ENCODE data around the gene ADAMTS17.

DNA sequence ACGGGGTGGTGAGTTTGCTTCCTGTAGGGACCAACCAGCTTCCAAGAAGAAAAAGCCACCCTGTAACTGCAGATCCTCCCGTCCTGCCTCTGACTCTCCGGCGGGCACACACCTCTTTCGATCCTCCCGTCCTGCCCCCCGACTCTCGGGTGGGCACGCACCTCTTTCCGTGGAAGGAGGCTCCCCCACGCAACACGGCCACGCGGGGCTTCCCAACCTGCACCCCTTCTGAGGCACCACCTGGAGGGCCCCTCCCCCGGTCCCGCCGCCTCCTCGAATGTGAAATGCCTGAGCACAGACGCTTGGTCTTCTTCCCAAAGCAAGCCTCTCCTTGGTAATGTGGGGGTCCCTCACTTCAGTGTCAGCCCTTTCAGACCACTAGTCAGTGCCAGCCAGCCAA is 7.3 kb downstream of the ADAMTS17 start:
- TF ChIP-seq BHLHE40 (IDR thresholded peaks at IDR 0.05; ENCODE audit: low read depth, low read length) (no peak), POLR2A (IDR thresholded peaks at IDR 0.05; ENCODE audit: low read length) (no peak), EP300 (IDR thresholded peaks at IDR 0.05) (no peak), REST (IDR thresholded peaks at IDR 0.05) (no peak), RCOR1 (IDR thresholded peaks at IDR 0.05; ENCODE audit: low read depth, low read length) (no peak), ESRRA (IDR thresholded peaks at IDR 0.05; ENCODE audit: borderline replicate concordance, low read length) (no peak), RAD21 (conservative IDR thresholded peaks at IDR 0.05 in 1 of 2, IDR thresholded peaks at IDR 0.05 in 1 of 2) (no peak), SMC3 (IDR thresholded peaks at IDR 0.05) (no peak), KDM1A (IDR thresholded peaks at IDR 0.05; ENCODE audit: low read depth) (no peak)
- TF ChIP-seq, protein P1, sequence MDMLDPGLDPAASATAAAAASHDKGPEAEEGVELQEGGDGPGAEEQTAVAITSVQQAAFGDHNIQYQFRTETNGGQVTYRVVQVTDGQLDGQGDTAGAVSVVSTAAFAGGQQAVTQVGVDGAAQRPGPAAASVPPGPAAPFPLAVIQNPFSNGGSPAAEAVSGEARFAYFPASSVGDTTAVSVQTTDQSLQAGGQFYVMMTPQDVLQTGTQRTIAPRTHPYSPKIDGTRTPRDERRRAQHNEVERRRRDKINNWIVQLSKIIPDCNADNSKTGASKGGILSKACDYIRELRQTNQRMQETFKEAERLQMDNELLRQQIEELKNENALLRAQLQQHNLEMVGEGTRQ (IDR thresholded peaks at IDR 0.05) = no peak
- TF ChIP-seq, protein P2, sequence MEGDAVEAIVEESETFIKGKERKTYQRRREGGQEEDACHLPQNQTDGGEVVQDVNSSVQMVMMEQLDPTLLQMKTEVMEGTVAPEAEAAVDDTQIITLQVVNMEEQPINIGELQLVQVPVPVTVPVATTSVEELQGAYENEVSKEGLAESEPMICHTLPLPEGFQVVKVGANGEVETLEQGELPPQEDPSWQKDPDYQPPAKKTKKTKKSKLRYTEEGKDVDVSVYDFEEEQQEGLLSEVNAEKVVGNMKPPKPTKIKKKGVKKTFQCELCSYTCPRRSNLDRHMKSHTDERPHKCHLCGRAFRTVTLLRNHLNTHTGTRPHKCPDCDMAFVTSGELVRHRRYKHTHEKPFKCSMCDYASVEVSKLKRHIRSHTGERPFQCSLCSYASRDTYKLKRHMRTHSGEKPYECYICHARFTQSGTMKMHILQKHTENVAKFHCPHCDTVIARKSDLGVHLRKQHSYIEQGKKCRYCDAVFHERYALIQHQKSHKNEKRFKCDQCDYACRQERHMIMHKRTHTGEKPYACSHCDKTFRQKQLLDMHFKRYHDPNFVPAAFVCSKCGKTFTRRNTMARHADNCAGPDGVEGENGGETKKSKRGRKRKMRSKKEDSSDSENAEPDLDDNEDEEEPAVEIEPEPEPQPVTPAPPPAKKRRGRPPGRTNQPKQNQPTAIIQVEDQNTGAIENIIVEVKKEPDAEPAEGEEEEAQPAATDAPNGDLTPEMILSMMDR (IDR thresholded peaks at IDR 0.05) = no peak

Measured in A549 (cell line).